OCI-LY1 (cell line): ENCODE data around the gene ADGRV1.

Source experiments
- H2AFZ ChIP-seq: fragments of 200-600 bp; sonication (generic), shearing (Covaris generic); 2 replicates; pipeline ENCODE4 v1.6.0; 2014; ENCODE audit warnings: antibody characterized with exemption, mild to moderate bottlenecking, low read length
- H3F3A ChIP-seq: fragments of 200-600 bp; sonication (generic), shearing (Covaris generic); 2 replicates; pipeline ENCODE4 v1.6.0; 2014; ENCODE audit warnings: mild to moderate bottlenecking, antibody characterized with exemption, low read length, moderate library complexity; ENCODE audit not compliant: insufficient read depth
- H3K27ac ChIP-seq: fragments of 200-600 bp; sonication (generic); 2 replicates; pipeline ENCODE4 v1.5.1; 2014; ENCODE audit warnings: low read length, mixed run types, mild to moderate bottlenecking, low read depth; ENCODE audit not compliant: poor library complexity, severe bottlenecking
- H3K27me3 ChIP-seq: fragments of 200-600 bp; sonication (generic); 2 replicates; pipeline ENCODE4 v1.6.0; 2014; ENCODE audit warnings: antibody characterized with exemption, mild to moderate bottlenecking, low read length, moderate library complexity; ENCODE audit not compliant: insufficient read depth
- H3K36me3 ChIP-seq: fragments of 200-600 bp; sonication (generic); 2 replicates; pipeline ENCODE4 v1.6.1; 2014; ENCODE audit warnings: mild to moderate bottlenecking, antibody characterized with exemption, low read length, moderate library complexity, mixed read lengths; ENCODE audit not compliant: insufficient read depth
- H3K4me1 ChIP-seq: fragments of 200-600 bp; sonication (generic); 2 replicates; pipeline ENCODE4 v1.5.1; 2014; ENCODE audit warnings: mild to moderate bottlenecking, low read length, moderate library complexity; ENCODE audit not compliant: insufficient read depth, severe bottlenecking
- H3K4me2 ChIP-seq: fragments of 200-600 bp; sonication (generic), shearing (Covaris generic); 2 replicates; pipeline ENCODE4 v1.6.1; 2014; ENCODE audit warnings: low read length
- H3K4me3 ChIP-seq: fragments of 200-600 bp; sonication (generic); 2 replicates; pipeline ENCODE4 v1.5.1; 2014; ENCODE audit warnings: low read length, low read depth, mild to moderate bottlenecking, mixed read lengths; ENCODE audit not compliant: poor library complexity, severe bottlenecking
- H3K79me2 ChIP-seq: fragments of 200-600 bp; shearing (Covaris generic); 2 replicates; pipeline ENCODE4 v1.6.1; 2016; ENCODE audit warnings: mixed run types, low read length, mixed read lengths; ENCODE audit not compliant: insufficient read depth
- H3K9ac ChIP-seq: fragments of 200-600 bp; sonication (generic), shearing (Covaris generic); 2 replicates; pipeline ENCODE4 v1.6.1; 2014; ENCODE audit warnings: mild to moderate bottlenecking, low read length, mixed read lengths
- H3K9me2 ChIP-seq: fragments of 200-600 bp; sonication (generic), shearing (Covaris generic); 2 replicates; pipeline ENCODE4 v1.6.1; 2014; ENCODE audit warnings: low read depth, mild to moderate bottlenecking, low read length, mixed read lengths
- H3K9me3 ChIP-seq: fragments of 200-600 bp; shearing (Covaris generic); 2 replicates; pipeline ENCODE4 v1.6.1; 2014; ENCODE audit warnings: low read length, mixed read lengths
- H4K20me1 ChIP-seq: fragments of 200-600 bp; sonication (generic), shearing (Covaris generic); 2 replicates; pipeline ENCODE4 v1.6.0; 2016; ENCODE audit warnings: mild to moderate bottlenecking, low read length; ENCODE audit not compliant: insufficient read depth
- EZH2 ChIP-seq: fragments of 200-600 bp; sonication (generic), shearing (Covaris generic); IDR thresholded peaks from 2 replicates; pipeline ENCODE4 v1.8.0; 2017; ENCODE audit warnings: borderline replicate concordance, mixed run types, mild to moderate bottlenecking, antibody characterized with exemption, low read length, moderate library complexity, mixed read lengths
- TF ChIP-seq, protein P1 (sequence below): fragments of 200-600 bp; sonication (generic), shearing (Covaris generic); IDR thresholded peaks from 2 replicates; pipeline ENCODE4 v1.5.1; 2017; ENCODE audit warnings: mild to moderate bottlenecking, antibody characterized with exemption, low read length, moderate library complexity, mixed read lengths

The ADGRV1 gene

DNA sequence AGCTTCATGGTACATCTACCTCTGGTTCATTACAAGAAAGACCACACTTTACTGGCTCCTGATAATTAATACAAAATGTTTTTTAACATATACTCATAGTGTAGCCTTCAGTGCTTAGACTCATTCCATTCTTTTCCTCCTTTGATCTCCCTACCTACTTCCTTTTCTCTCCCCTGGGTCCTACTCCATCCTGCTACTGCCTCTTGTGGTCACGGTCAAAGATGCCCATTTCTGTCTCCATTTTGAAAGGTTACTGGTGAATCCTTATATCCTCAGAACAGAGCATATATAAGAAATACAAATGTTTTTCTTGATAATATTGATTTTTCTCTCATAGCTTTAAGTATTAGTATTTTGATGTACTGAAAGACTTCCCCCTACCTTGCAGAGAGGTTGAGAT is 448.7 kb downstream of the ADGRV1 start:
- Histone ChIP-seq H3K4me2 (no peak overlapping the region), H3K36me3 (no peaks in the 10 kb centered on the region), H3K27ac (no peak overlapping the region), H3K9me3 (no peaks in the 10 kb centered on the region), H3K27me3 (no peaks in the 10 kb centered on the region), H3K9ac (no peak overlapping the region), H2AFZ (no peak overlapping the region), H3K79me2 (no peaks in the 10 kb centered on the region), H3K4me1 (no peaks in the 10 kb centered on the region), H4K20me1 (no peaks in the 10 kb centered on the region), H3K9me2 (no peaks in the 10 kb centered on the region), H3F3A (no peaks in the 10 kb centered on the region), H3K4me3 (no peak overlapping the region)
- TF ChIP-seq EZH2 = no peak
- TF ChIP-seq, protein P1, sequence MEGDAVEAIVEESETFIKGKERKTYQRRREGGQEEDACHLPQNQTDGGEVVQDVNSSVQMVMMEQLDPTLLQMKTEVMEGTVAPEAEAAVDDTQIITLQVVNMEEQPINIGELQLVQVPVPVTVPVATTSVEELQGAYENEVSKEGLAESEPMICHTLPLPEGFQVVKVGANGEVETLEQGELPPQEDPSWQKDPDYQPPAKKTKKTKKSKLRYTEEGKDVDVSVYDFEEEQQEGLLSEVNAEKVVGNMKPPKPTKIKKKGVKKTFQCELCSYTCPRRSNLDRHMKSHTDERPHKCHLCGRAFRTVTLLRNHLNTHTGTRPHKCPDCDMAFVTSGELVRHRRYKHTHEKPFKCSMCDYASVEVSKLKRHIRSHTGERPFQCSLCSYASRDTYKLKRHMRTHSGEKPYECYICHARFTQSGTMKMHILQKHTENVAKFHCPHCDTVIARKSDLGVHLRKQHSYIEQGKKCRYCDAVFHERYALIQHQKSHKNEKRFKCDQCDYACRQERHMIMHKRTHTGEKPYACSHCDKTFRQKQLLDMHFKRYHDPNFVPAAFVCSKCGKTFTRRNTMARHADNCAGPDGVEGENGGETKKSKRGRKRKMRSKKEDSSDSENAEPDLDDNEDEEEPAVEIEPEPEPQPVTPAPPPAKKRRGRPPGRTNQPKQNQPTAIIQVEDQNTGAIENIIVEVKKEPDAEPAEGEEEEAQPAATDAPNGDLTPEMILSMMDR = no peak

DNA sequence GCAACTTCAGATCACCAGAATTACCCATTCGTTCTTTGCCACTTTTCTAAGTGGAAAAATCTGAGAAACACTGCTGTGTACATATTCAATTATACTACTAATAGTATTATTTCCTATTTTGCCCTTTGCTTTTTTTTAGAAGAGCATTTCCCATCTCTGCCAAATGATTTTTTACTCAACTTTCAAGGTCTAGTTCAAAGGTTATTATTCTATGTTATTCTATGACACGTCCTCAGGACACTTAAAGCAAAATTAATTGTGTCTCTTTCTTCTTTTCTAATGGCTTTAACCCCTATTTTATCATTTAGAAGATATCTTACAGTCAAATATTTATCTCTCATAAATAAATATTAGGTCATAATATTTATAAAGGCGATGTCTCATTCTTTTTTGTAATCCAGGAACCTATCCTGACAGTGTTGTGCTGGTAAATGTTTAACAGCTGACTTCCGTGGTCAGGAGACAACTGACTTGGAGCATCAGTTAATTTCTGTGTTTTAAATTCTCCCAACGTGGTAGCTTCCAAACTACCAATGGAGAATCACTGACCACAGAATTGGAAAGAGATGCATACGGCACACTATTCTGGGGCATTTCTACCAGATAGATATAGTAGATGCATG is 449.3 kb downstream of the ADGRV1 start:
- H3K4me1 ChIP-seq = no peaks in the 10 kb centered on the region
- no peaks in the 10 kb centered on the region for H4K20me1 ChIP-seq
- no peak overlapping the region for H2AFZ ChIP-seq
- H3K4me3 ChIP-seq = no peak overlapping the region
- H3K4me2 ChIP-seq = no peak overlapping the region
- no peaks in the 10 kb centered on the region for H3K36me3 ChIP-seq
- no peak for TF ChIP-seq EZH2
- TF ChIP-seq, protein P1 = no peak
- no peaks in the 10 kb centered on the region for H3K27me3 ChIP-seq
- H3K9me2 ChIP-seq = no peaks in the 10 kb centered on the region
- no peak overlapping the region for H3K9ac ChIP-seq
- H3K79me2 ChIP-seq = no peaks in the 10 kb centered on the region
- no peak overlapping the region for H3K27ac ChIP-seq
- no peaks in the 10 kb centered on the region for H3F3A ChIP-seq
- no peaks in the 10 kb centered on the region for H3K9me3 ChIP-seq

DNA sequence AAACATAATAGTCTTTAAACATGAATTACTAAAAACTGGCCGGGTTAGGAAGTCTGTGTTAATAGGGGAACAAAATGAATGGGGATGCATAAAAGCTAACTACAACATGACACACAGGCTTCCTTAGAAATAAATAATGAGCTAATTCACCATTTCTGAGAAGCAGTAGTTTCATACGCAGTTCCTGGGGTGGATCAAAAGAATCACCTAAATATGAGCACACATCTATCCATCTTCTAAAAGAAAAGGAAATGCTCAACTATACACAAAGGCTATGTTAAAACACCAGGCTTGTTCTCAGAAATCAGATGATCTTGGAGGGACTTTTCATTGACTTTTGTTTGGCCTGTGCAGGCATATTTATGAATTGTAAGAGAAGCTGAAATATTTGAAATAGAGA is 451.5 kb downstream of the ADGRV1 start:
- Histone ChIP-seq H3K4me3 (no peak overlapping the region), H3F3A (no peaks in the 10 kb centered on the region), H3K4me2 (no peak overlapping the region), H3K9me3 (no peaks in the 10 kb centered on the region), H2AFZ (no peak overlapping the region), H3K79me2 (no peaks in the 10 kb centered on the region), H3K36me3 (no peaks in the 10 kb centered on the region), H3K4me1 (no peaks in the 10 kb centered on the region), H3K9me2 (no peaks in the 10 kb centered on the region), H4K20me1 (no peaks in the 10 kb centered on the region), H3K9ac (no peak overlapping the region), H3K27me3 (no peaks in the 10 kb centered on the region), H3K27ac (no peak overlapping the region)
- TF ChIP-seq EZH2 = no peak
- TF ChIP-seq, protein P1 = no peak
